Activated CD8-positive, alpha-beta T cell treated with anti-CD3 and anti-CD28 coated beads, Interleukin-2, amount 10 ng/mL, durations not matched to agents 7 days and 5 days (primary cell): ENCODE measurements around the gene CADPS. TPM values are rescaled to one million over a fixed set of nuclear protein-coding genes. Genes with fewer than 3 reads are reported as not detected.

Source experiments
- ATAC-seq: fragments of 150-1000 bp; cut with Tn5 transposase; one replicate; pipeline ENCODE4 v1.10.0; 2021; ENCODE audit warnings: moderate library complexity
- CTCF ChIA-PET: fragments of 350-600 bp; sonication (Branson Sonifier 250); formaldehyde crosslinking; loops from one replicate; lab custom pipeline; 2021; ENCODE audit warnings: antibody characterized with exemption; lab: Charles Lee
- POLR2A ChIA-PET: fragments of 350-600 bp; sonication (Branson Sonifier 250); formaldehyde crosslinking; loops from one replicate; lab custom pipeline; 2021; ENCODE audit warnings: antibody characterized with exemption; lab: Charles Lee
- DNase-seq: peaks from one replicate; pipeline ENCODE4 v3.0.0-alpha.2; 2020
- H3K27ac Mint-ChIP-seq: one replicate; pipeline ENCODE4 v1.8.0; 2021; ENCODE audit warnings: mild to moderate bottlenecking, mixed read lengths
- H3K27me3 Mint-ChIP-seq: one replicate; pipeline ENCODE4 v1.8.0; 2021; ENCODE audit warnings: low read depth, mixed read lengths
- H3K36me3 Mint-ChIP-seq: one replicate; pipeline ENCODE4 v1.8.0; 2021; ENCODE audit warnings: low read depth, mixed read lengths
- H3K4me1 Mint-ChIP-seq: one replicate; pipeline ENCODE4 v1.8.0; 2021; ENCODE audit warnings: low read depth, mixed read lengths
- H3K4me3 Mint-ChIP-seq: one replicate; pipeline ENCODE4 v1.8.0; 2021; ENCODE audit warnings: mild to moderate bottlenecking, mixed read lengths
- H3K9me3 Mint-ChIP-seq: one replicate; pipeline ENCODE4 v1.8.0; 2022; ENCODE audit warnings: mixed read lengths; ENCODE audit not compliant: insufficient read depth
- total RNA-seq, 2 experiments: library from RNA; stranded (reverse); gene quantifications; one replicate each; pipeline ENCODE4 v1.2.3, GENCODE V29; 2021

CADPS gene
- total RNA-seq, 2 experiments from 2014 or later, result not detected

- no peak for ATAC-seq
- H3K4me1 Mint-ChIP-seq, result no peaks in the 10 kb centered on the region
- H3K36me3 Mint-ChIP-seq, result peaks cover 16% of the 10 kb centered on the region
- CTCF ChIA-PET, result no interaction called here
- no peak for DNase-seq
- H3K27ac Mint-ChIP-seq, result no peak overlapping the region
- POLR2A ChIA-PET, result no interaction called here
- H3K4me3 Mint-ChIP-seq, result no peak overlapping the region
- peaks cover 8% of the 10 kb centered on the region for H3K9me3 Mint-ChIP-seq
- H3K27me3 Mint-ChIP-seq, result peaks cover 73% of the 10 kb centered on the region
These were observed 507.4 kb downstream of the CADPS start for GRCh38 chr3:62367763-62368195.

GRCh38 chr3:62366126-62366484 lies 509.1 kb downstream of the CADPS start:
- ChIA-PET POLR2A (no interaction called here), CTCF (no interaction called here)
- DNase-seq (no peak), ATAC-seq (no peak)
- peaks cover 64% of the 10 kb centered on the region for H3K27me3 Mint-ChIP-seq
- no peaks in the 10 kb centered on the region for H3K4me1 Mint-ChIP-seq
- peaks cover 14% of the 10 kb centered on the region for H3K36me3 Mint-ChIP-seq
- H3K27ac Mint-ChIP-seq, result no peak overlapping the region
- H3K4me3 Mint-ChIP-seq, result no peak overlapping the region
- H3K9me3 Mint-ChIP-seq, result peaks cover 8% of the 10 kb centered on the region

GRCh38 chr3:62365391-62366125 lies 509.7 kb downstream of the CADPS start:
- POLR2A ChIA-PET, result no interaction called here
- DNase-seq (no peak), ATAC-seq (no peak)
- Mint-ChIP-seq H3K36me3 (peaks cover 8% of the 10 kb centered on the region), H3K4me3 (no peak overlapping the region), H3K4me1 (no peaks in the 10 kb centered on the region), H3K9me3 (peaks cover 8% of the 10 kb centered on the region), H3K27ac (no peak overlapping the region), H3K27me3 (peaks cover 58% of the 10 kb centered on the region)
- CTCF ChIA-PET, result no interaction called here

GRCh38 chr3:62364191-62364590 lies 511.0 kb downstream of the CADPS start:
- ATAC-seq, result no peak
- DNase-seq, result no peak
- Mint-ChIP-seq H3K9me3 (peaks cover 8% of the 10 kb centered on the region), H3K4me3 (no peak overlapping the region), H3K27me3 (peaks cover 44% of the 10 kb centered on the region), H3K36me3 (peaks cover 3% of the 10 kb centered on the region), H3K27ac (no peak overlapping the region), H3K4me1 (no peaks in the 10 kb centered on the region)
- POLR2A ChIA-PET, result no interaction called here
- CTCF ChIA-PET, result no interaction called here

- Mint-ChIP-seq H3K27me3 (peaks cover 37% of the 10 kb centered on the region), H3K9me3 (peaks cover 4% of the 10 kb centered on the region), H3K36me3 (no peaks in the 10 kb centered on the region), H3K4me3 (no peak overlapping the region), H3K27ac (no peak overlapping the region), H3K4me1 (no peaks in the 10 kb centered on the region)
- POLR2A ChIA-PET, result no interaction called here
- no peak for DNase-seq
- CTCF ChIA-PET, result no interaction called here
- no peak for ATAC-seq
These were observed 511.9 kb downstream of the CADPS start for GRCh38 chr3:62363275-62363674.

GRCh38 chr3:62361824-62362223 lies 513.4 kb downstream of the CADPS start:
- ChIA-PET CTCF (no interaction called here), POLR2A (no interaction called here)
- no peak for ATAC-seq
- H3K4me1 Mint-ChIP-seq, result no peaks in the 10 kb centered on the region
- H3K27me3 Mint-ChIP-seq, result peaks cover 23% of the 10 kb centered on the region
- H3K27ac Mint-ChIP-seq, result no peak overlapping the region
- H3K9me3 Mint-ChIP-seq, result no peaks in the 10 kb centered on the region
- H3K36me3 Mint-ChIP-seq, result no peaks in the 10 kb centered on the region
- DNase-seq, result no peak
- no peak overlapping the region for H3K4me3 Mint-ChIP-seq

- DNase-seq, result no peak
- CTCF ChIA-PET, result no interaction called here
- POLR2A ChIA-PET, result no interaction called here
- Mint-ChIP-seq H3K27ac (no peak overlapping the region), H3K9me3 (no peaks in the 10 kb centered on the region), H3K4me3 (no peak overlapping the region), H3K36me3 (no peaks in the 10 kb centered on the region), H3K27me3 (peaks cover 19% of the 10 kb centered on the region), H3K4me1 (no peaks in the 10 kb centered on the region)
- ATAC-seq, result no peak
These were observed 514.0 kb downstream of the CADPS start for GRCh38 chr3:62361261-62361660.

- ChIA-PET POLR2A (no interaction called here), CTCF (no interaction called here)
- Mint-ChIP-seq H3K4me3 (no peak overlapping the region), H3K4me1 (no peaks in the 10 kb centered on the region), H3K9me3 (no peaks in the 10 kb centered on the region), H3K27ac (no peak overlapping the region), H3K27me3 (peaks cover 6% of the 10 kb centered on the region), H3K36me3 (no peaks in the 10 kb centered on the region)
- no peak for ATAC-seq
- no peak for DNase-seq
These were observed 515.7 kb downstream of the CADPS start for GRCh38 chr3:62359531-62359930.

- H3K27ac Mint-ChIP-seq, result no peak overlapping the region
- POLR2A ChIA-PET, result no interaction called here
- no peaks in the 10 kb centered on the region for H3K36me3 Mint-ChIP-seq
- H3K9me3 Mint-ChIP-seq, result no peaks in the 10 kb centered on the region
- H3K27me3 Mint-ChIP-seq, result peaks cover 3% of the 10 kb centered on the region
- H3K4me3 Mint-ChIP-seq, result no peak overlapping the region
- ATAC-seq (no peak), DNase-seq (no peak)
- no peaks in the 10 kb centered on the region for H3K4me1 Mint-ChIP-seq
- CTCF ChIA-PET, result no interaction called here
These were observed 518.9 kb downstream of the CADPS start for GRCh38 chr3:62356356-62356755.

GRCh38 chr3:62355703-62356102 lies 519.5 kb downstream of the CADPS start:
- Mint-ChIP-seq H3K27me3 (peaks cover 4% of the 10 kb centered on the region), H3K36me3 (no peaks in the 10 kb centered on the region), H3K9me3 (no peaks in the 10 kb centered on the region), H3K4me1 (no peaks in the 10 kb centered on the region), H3K4me3 (no peak overlapping the region), H3K27ac (no peak overlapping the region)
- CTCF ChIA-PET, result no interaction called here
- POLR2A ChIA-PET, result no interaction called here
- DNase-seq, result no peak
- ATAC-seq, result no peak
